Esophagus muscularis mucosa (tissue), 4 donors: ENCODE data around the gene MBD5.

ENCODE experiments used
- EP300 ChIP-seq: sonication (generic); formaldehyde crosslinking; IDR thresholded peaks from one replicate; pipeline ENCODE4 v1.6.1; 2017; ENCODE audit warnings: antibody characterized with exemption
- POLR2AphosphoS5 ChIP-seq, 2 donors: sonication (generic); formaldehyde crosslinking; IDR thresholded peaks; one replicate each; pipeline ENCODE4 v1.6.1; 2017; ENCODE audit warnings: antibody characterized with exemption in 2 of 2
- TF ChIP-seq, protein P1 (sequence below), 3 experiments: fragments of 200-600 bp in 2 of 3; fragments of 450-650 bp in 1 of 3; sonication (generic) in 2 of 3; IDR thresholded peaks; one replicate each; pipeline ENCODE4 v1.5.1; 2017 to 2019; ENCODE audit warnings: antibody characterized with exemption in 3 of 3, mild to moderate bottlenecking in 2 of 3, moderate library complexity in 1 of 3

DNA sequence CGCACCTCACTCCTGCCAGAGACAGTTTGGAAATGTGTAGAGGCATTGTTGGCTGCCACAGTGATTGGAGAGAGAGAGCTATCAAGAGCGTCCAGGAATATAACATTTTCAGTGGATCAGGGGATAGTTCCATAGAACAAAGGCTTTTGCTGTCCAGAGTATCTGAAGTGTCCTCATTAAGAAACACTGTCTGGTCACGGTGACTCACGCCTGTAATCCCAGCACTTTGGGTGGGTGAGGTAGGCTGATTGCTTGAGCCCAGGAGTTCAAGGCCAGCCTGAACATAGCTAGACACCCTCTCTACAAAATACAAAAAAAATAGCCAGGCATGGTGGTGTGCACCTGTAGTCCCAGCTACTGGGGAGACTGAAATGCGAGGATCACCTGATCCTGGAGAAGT, 231.1 kb downstream of the MBD5 start:
- TF ChIP-seq POLR2AphosphoS5 (IDR thresholded peaks at IDR 0.05) (no peak), EP300 (no peak)
- TF ChIP-seq, protein P1, sequence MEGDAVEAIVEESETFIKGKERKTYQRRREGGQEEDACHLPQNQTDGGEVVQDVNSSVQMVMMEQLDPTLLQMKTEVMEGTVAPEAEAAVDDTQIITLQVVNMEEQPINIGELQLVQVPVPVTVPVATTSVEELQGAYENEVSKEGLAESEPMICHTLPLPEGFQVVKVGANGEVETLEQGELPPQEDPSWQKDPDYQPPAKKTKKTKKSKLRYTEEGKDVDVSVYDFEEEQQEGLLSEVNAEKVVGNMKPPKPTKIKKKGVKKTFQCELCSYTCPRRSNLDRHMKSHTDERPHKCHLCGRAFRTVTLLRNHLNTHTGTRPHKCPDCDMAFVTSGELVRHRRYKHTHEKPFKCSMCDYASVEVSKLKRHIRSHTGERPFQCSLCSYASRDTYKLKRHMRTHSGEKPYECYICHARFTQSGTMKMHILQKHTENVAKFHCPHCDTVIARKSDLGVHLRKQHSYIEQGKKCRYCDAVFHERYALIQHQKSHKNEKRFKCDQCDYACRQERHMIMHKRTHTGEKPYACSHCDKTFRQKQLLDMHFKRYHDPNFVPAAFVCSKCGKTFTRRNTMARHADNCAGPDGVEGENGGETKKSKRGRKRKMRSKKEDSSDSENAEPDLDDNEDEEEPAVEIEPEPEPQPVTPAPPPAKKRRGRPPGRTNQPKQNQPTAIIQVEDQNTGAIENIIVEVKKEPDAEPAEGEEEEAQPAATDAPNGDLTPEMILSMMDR (IDR thresholded peaks at IDR 0.05): no peak
